ENCODE measurements around the gene FAM110D.

Gene FAM110D

DNA sequence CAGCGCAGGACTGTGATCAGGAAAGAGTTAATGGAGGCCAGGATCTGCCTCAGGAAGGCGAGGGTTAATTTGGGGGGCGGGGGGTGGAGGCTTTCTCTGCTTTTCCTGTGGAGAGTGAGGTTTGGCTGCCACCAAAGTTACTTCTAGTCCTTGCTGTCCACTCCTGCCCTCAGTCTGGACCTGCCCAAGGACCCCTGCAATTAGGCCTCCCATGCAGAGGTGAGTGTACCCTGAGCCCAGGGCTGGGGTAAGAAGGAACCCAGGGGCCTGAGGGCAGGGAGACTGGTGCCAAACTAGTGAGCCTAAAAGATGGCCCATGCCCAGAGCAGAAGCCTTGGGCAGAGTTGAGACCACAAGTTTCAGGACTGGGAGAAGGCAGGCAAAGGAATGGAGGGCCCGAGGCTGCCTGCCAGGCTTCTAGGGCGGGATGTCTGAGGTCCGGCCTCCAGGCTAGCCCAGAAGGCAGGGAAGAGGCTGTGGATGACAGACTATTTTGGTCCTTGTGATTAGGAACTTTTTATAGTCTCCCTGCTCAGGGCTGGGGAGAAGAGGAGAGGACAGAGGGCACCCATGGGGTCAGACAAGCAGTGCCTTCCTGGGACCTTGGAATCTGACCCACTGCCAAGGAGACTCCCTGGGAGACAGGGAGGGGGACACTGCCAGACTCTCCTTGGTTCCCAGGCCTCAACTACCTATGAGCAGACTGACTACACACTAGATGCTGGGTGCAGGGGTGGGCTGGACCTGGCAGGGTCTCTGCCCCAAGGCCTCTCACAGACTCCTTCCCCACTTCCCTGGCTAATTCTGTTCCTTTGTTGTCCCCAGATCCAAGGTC, at the start of gene FAM110D:
FAM110D (plus strand) TSS at position 172 of the 835 bp plus-strand sequence. CDS start 2,213 bp downstream, outside the sequence.
- no peak for DNase-seq (ENCODE audit: low read depth in 2 of 2)

DNA sequence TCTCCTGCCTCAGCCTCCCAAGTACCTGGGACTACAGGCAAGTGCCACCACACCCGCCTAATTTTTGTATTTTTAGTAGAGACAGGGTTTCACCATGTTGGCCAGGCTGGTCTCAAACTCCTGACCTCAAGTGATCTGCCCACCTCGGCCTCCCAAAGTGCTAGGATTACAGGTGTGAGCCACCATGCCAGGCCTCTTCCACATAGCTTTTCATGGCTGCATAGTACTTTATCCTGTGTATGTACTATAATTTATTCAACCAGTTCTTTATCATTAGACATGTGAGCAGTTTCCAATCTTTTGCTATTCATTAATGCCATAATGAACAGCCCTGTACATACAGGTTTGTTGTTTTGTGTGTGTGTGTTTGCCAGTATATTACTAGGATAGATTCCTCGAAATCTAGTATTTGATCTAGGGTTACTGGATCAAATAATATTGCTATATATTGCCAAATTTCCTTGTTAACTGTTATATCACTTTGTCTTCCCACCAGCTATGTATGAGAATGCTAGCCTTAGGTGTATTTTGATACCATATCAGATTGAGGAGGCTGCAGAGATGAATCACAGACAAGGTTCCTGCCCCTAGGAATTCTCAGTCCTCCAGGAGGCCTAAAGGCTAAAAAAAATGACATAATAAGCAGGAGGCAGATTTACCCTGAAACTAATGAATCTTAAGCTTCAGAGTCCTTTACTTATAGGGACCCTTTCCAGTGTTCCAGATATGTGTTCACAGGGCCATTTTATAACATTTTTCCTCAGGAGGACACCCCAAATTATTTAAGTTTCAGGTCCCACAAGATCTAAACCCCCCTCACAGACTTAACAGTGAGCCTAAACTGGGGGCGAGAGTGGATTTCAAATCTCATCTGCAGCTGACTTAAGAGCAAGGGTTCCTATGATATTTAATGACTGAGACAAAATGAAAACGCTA, 49.4 kb upstream of the FAM110D start:
- no peak for DNase-seq (ENCODE audit: low read depth in 2 of 2)

- DNase-seq (ENCODE audit: low read depth in 2 of 2): peak; percentile 52 to 58
Observed at GRCh38 chr1:26110731-26111529, 47.9 kb upstream of the FAM110D start.

DNA sequence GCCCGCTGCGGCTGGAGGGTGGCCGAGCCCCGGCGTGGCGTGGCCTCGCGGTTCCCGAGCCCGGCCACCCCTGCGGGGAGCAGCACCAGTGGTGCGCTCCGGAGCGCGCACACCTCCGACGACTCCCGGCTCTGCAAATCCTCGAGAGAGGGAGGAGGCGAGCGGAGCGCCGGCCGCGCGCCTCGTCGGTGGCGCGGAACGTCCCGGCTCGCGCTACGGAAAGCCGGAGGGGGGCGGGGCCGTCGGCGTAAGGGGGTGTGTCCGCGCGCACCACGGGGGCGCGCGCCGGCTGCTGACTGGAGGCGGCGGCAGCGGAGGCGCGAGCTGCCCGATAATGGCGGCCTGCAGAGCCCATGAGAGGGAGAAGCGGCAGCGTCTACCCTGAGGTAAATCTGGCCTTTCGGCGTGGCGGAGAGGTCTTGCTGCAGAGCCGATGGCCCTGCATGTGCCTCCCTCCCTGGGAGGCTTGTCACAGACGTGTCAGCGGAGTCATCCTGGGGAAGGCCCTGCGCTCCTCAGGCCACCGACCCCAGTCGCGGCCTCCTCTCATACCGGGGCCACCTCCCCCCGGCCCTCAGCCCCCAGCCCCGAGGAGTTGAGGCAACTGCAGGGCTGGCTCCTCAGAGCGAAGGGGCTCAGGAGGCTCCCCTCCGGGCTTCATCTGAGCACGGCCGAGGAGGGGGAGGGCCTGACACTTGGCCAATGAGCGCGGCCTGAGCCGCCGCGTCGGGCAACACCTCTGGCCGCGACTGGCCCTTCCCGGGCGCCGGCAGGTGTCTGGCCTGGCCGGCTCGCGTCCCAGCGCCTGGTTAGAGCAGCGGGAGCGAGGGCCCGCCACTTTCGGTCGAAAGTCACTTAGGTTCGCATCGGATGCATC, 47.1 kb upstream of the FAM110D start, which contains the start of gene PDIK1L:
PDIK1L (plus strand) TSS at position 295 of the 877 bp plus-strand sequence. CDS start 2,485 bp downstream, outside the sequence.
- DNase-seq (ENCODE audit: low read depth in 2 of 2): peak; percentile 91 to 92

DNA sequence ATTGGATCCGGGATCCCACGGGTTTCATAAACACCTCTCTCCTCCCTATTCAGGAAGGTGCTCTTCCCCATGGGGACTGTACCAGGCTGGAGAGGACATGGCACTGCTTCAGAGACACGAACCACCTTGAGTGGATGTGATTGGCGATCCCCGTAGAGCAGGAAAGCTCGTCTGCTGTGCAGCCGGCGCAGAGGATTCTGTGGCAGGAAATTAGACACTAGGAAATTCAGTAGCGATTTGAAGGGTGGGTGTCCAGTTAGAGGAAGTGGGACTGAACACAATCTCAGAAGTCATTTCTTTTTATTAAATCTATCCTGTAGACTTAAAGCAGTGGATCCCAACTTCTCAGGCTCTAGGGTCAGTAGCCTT, 46.5 kb upstream of the FAM110D start:
- DNase-seq (ENCODE audit: low read depth in 2 of 2): no peak

GRCh38 chr1:26114165-26114927, 44.5 kb upstream of the FAM110D start:
- DNase-seq (ENCODE audit: low read depth in 2 of 2): no peak

DNA sequence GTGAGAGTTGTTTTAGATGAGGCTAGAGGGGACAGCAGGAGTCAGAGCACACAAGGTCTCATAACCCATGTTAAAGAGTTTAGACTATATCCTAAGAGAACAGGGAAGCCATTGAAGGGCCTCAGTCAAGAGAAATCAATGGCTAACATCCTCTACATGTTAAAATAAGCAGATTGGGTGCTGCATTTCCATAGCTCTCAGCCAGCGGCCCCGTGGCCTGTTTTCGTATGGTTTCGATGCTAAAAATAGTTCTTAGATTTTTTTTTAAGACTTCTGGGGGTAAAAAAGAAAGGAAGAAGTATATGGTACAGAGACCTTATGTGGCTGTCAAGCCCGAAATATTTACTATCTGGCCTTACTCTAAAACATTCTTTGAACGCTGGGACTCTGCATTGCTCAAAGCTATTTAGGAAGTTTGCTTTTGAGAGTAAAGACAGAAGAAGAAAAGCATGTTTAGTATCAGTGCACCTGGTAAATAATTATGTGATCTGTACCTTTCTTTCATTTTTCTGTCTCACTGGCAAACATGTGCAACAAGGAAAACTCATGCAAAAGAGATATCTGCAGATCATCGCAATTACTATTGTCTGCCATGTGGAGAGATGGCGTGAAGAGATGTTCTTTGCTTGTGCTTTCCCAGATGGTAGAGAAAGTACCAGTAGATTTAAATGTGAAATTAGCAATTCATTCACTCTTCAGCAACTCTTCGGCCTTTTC, 38.8 kb upstream of the FAM110D start:
- no peak for DNase-seq (ENCODE audit: low read depth in 2 of 2)

DNA sequence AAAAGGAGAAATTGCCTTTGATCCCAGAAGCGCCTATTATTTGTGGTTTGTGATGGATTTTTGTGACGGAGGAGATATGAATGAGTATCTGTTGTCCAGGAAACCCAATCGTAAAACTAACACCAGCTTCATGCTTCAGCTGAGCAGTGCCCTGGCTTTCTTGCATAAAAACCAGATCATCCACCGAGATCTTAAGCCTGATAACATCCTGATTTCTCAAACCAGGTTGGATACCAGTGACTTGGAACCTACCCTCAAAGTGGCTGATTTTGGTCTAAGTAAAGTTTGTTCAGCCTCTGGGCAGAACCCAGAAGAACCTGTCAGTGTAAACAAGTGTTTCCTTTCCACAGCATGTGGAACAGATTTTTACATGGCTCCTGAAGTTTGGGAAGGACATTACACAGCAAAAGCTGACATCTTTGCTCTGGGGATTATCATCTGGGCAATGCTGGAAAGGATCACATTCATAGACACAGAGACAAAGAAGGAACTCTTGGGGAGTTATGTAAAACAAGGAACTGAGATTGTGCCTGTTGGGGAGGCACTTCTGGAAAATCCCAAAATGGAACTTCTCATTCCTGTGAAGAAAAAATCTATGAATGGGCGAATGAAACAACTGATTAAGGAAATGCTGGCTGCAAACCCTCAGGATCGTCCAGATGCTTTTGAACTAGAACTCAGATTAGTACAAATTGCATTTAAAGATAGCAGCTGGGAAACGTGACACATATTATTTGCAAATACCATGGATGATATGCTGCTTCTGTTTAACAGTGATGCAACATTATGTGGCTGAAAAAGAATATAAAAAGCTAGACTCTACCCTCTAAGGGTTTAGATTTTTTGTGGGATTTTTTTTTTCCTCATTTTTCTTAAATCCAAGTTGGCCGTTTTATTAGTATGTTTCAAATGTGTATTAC, 36.8 kb upstream of the FAM110D start:
- no peak for DNase-seq (ENCODE audit: low read depth in 2 of 2)

DNA sequence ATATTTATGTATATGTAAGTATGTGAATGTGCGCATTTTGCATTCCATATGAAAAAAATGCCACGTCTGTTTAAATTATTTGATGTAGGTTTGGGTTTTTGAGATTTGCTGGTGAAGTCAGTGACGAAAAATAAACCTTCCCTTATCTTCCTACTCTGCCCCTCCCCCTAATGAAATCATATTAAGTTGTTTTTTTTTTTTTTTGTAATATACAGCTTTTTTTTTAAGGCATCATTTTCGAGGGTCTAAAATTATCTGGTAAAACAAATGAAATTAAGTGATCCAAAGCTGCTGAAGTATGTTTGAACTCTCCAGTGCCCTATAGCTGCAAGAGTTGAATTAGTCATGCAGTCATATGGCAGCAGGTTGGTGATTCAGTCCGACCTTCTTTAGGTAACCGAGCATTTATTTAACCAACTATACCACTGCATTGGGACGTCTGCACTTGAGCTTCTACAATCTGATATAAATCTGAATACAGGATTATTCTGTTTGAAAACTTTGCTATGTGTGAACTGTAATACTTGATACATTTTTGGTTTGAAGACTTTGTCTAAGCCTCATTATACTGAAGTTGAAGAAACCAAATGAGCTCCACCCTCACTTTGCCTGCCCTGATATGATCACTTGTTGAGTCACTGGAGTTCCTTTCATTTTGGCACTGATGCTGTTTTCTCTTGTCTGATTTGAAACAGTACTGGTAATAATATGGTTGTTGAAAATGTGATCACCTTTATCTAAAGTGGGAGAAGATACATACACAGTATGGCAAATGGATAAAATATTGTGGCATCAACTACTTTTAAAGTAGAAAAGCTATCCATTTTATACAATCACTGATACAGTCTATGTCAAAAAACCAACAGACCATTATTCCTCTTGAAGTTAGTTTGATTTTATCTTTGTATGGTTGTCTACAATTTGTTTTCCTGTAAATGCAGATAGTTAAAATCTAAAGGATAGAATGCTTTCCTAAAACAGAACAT, 35.6 kb upstream of the FAM110D start:
- DNase-seq (ENCODE audit: low read depth in 2 of 2): no peak

- DNase-seq (ENCODE audit: low read depth in 2 of 2): no peak
Observed at GRCh38 chr1:26124418-26125331, 34.2 kb upstream of the FAM110D start.

DNA sequence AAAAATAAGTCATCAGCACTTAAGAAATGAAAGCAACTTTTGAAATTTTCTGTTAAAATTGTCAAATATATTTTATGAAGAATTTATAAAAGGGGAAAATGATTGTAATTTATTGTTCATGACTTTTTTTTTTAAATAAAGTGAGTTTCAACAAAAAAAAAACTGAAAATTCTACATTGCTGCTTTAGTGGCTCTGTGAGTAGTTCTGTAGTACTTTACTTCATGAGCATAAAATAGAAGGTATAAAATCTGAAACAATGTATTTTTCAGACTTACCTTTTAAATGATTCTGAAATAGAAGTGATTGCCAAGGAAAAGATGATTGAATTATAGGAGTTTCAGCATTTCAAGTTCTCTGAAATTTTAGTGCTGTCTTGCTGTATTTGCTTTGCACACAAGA, 33.5 kb upstream of the FAM110D start:
- no peak for DNase-seq (ENCODE audit: low read depth in 2 of 2)

DNA sequence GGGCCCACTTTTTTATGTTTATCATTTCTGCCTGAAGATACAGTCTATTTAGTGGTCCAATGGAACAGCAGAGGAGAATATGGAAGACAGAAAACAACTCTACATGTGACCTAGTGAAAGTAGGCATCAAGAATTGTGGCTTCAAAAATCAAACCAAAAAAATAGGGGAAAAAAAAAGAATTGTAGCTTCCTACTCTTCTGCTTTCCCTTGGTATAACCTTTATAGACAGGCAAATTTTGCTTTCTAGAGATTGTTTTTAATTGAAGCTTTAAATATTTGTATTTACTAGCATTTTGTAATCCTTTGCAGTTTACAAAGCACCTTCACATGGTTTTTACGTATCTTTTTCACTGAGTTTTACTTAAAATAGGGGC, 32.9 kb upstream of the FAM110D start:
- no peak for DNase-seq (ENCODE audit: low read depth in 2 of 2)

DNA sequence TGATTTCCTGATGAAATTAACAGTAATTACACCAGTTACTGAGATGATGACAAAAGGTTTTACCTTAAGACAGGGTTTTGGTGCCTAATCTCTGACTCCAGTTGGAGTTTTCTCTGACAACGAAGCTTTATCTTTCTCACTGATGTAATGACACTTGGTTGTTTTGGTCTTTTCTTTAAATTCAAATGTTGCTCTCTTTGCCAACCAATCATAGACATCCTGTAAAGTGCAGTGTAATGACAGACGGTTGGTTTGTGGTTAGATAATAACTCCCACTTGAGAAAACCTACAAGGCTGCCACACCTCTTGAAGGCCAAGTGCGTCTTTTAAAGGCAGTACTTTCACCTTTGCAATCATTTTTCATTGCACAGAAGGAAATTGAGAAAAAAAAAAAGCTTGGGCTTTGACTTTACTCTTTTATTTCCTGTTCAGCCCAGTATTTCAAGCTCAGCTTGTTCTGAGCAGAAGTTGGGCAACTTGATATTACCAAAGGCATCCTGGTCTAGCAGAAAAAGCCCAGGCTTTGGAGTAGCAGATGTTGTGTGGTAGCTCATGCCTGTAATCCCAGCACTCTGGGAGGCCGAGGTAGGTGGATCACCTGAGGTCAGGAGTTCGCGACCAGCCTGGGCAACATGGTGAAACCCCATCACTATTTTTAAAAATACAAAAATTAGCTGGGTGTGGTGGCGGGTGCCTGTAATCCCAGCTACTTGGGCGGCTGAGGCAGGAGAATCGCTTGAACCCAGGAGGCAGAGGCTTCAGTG, 32.4 kb upstream of the FAM110D start:
- DNase-seq (ENCODE audit: low read depth in 2 of 2): no peak

DNA sequence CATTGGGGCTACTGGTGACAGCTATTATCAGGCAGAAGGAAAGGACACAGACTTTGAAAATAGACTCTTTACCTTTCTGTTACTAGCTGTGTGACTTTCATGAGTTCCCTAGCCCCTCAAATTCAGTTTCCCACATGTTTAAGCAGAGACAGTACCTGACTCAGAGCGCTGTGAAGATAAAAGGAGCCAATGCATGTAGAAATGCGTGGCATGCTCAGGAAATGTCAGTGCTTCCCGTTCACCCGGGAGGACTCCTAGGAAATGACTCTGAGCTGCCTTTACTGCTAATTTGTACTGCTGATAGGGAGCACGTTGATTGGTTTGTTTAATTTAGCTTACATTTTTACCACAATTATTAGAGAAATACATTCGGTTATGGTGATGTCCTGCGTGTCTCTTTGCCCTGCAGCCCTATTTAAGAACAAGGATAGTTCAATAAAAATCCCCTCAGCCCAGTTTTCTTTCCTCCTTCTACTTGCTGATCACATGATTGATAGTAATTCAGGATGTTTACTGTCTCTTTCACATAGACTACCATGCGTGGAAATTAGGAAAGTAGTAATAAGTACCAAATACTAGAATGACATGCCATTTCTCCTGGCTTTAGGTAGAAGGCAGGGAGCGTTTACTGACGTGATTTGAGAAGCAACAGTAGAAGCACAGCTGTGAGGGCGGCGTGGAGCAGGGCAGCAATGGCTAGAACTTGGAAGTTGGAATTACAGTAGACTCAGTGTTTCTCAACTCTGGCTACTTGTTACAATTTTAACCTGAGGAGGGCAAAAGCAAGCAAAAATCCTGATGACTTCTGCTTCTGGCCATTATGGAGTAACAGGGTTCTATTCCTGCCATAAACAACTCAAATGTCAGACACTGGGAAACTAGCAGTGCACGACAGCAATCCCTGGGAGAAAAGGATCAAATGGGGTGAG, 31.4 kb upstream of the FAM110D start:
- DNase-seq (ENCODE audit: low read depth in 2 of 2): no peak
